Measurements from ENCODE around the gene COL13A1.
A peak's percentile ranks its signal among the peaks of the same experiment; 100 is the strongest.

COL13A1 gene

DNA sequence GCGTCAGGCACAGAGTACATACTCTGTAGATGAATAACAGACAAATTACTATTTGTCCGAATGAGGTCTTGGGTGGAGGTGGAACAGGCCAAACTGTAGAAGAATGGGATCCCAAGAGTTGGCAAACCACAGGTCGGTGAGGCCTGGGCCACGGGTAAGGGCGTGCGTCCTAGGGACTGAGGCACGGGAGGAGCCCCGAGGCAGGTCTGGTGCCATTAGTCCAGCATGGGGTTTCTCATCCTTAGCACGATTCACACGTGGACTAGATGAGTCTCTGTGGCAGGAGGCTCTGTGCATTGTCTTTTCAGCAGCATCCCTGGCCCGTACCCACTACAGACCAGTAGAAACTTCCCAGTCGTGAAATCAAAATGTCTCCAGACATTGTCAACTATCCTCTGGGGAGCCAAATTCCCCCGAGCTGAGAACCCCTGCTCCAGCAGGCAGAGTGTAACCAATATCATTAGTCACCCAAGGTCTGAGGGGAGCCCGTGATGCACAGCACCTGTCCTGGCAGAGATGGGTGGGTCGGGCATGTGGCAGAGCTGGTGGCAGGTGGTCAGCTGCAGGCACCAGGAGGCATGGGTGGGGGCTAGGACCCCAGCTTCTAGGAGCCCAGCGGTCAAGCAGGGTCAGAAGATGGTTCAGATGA is 61.3 kb downstream of the COL13A1 start:
- peak overlapping the region; percentile 85 for H3K27ac ChIP-seq
- DNase-seq (ENCODE audit: low read depth, low spot score): no peak

GRCh38 chr10:69863580-69863979 is 61.9 kb downstream of the COL13A1 start:
- no peak for DNase-seq (ENCODE audit: low read depth, low spot score)
- H3K27ac ChIP-seq: peak overlapping the region; percentile 85

DNA sequence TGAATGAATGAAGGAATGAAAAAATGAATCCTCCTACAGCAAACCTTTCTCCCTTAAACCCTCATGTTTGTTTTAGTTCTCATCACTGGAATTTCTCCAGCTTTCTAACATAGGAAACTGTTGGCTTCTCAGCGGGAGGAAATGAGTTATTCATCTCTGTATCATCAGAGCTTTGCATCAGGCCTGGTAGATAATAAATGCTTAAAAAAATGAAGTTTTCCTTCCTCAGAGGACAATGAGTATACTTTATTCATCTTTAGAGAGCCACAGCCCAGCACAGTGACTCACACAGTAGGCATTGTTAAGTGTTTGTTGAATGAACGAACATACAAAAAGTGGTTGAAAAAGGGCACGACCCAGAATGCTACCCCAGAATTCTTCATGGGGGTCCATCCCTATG is 62.6 kb downstream of the COL13A1 start:
- peak; percentile 75 for DNase-seq (ENCODE audit: low read depth, low spot score)
- peak overlapping the region; percentile 85 for H3K27ac ChIP-seq

- peak overlapping the region; percentile 85 for H3K27ac ChIP-seq
- no peak for DNase-seq (ENCODE audit: low read depth, low spot score)
These were observed 63.7 kb downstream of the COL13A1 start for GRCh38 chr10:69865450-69865849.

DNA sequence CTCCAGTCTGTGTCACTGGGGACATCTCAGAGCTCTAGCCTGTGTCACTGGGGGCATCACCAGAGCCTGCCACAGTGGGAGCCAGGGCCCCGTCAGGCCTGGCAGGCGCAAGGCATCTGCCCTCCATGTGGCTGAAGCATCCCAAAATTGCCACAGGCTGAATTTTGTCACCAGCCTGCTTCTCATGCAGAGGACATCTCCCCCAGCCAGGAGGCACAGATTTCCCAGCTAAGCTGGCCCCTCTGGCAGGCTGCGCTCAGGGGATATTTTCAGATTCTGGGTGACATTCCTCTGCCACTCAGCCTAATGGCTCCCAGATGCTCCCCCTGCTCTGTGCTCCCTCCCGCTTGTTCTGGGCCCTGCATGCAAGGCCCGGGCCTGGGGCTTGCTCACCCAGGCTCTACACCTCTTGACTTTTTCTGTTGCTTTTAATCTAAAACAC is 64.6 kb downstream of the COL13A1 start:
- peak overlapping the region; percentile 24 for H3K27ac ChIP-seq
- no peak for DNase-seq (ENCODE audit: low read depth, low spot score)

DNA sequence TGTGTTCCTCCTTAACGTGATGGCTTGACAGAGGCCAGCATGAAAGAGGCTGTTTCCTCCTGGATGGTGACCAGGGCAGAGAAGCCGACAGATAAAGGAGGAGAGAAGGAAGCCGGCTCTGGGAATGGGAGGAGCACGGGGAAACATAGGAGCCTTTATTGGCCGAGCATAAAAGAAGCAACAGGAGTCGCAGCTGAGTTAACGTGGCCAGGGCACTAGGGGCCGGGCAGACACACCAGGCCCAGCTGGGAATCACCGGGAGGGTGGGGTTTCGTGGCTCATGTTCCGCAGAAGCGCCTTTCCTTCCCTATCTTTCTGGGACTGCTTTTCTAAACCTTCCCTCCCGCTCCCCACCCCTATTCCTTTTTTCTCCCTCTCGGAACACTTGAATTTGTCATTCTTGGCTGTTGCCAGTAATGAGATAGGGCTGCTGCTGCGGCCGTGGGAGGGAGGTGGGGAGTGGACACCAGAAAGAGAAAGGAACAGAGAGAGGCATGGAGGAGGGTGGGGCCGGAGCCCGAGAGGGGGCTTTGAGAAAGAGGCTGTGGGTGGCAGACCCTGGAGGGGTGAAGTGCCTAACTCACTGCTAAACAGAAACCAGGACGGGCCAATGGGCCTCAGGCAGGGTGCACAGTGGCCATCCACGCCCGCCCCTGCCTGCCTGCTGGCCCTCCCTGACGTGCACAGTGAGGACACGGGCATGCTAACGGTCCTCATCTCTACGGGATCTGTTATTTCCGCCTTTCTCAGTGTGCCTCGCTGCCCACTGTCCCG is 65.2 kb downstream of the COL13A1 start:
- no peak for DNase-seq (ENCODE audit: low read depth, low spot score)
- peak overlapping the region; percentile 24 for H3K27ac ChIP-seq

GRCh38 chr10:69867699-69868558 is 66.2 kb downstream of the COL13A1 start:
- H3K27ac ChIP-seq: peak overlapping the region; percentile 49

DNA sequence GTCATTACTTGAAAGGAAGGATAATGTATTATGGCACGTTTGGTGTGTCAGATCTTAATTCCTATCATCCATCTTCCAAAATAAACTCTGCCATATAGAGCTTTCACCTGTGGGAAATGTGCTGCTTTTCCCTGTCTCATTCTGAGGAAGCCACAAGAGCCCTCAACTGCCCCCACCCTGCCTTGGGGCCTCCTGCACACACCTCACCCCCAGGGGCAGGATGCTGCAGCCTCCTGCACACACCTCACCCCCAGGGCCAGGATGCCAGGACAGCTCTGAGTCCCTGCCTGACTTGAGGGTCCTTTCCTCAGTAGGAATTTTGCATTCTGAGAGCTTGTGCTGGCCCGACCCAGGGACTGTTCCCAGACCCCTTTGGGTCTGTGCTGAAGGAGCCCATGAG is 67.1 kb downstream of the COL13A1 start:
- peak overlapping the region; percentile 49 for H3K27ac ChIP-seq
- DNase-seq (ENCODE audit: low read depth, low spot score): no peak

More at GRCh38 chr10:69867699-69868558, 66.2 kb downstream of the COL13A1 start:
- no peak for DNase-seq (ENCODE audit: low read depth, low spot score)

DNA sequence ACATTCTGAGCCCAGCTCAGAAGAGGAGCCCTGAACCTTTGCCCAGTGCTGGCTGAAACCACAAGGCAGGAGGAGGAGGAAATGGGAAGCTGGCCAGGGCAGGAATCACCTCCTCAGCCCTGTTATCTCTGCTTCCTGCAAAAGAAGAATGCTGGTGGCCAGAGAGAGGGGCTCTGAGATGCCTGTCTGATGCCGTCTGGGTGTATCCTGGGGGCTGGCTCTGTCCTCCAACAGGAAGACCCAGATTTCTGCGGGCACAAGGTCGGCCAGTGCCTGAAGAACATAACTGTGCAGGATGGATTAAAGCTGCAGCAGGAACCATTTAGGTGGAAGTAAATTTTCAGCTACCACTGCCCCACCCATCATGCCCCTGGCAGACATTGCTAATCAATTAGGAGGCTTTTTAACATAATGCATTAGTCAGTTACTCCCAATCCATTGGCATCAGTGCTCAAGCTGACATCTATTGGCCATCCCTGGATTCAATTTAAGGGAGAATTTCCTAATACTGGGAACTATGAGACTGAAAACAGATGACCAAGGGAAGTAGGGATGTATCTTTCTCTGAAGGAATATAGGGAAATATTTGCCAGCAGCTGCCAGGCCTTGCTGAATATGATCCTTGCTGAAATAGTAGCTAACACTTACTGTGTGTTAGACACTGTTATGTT is 67.7 kb downstream of the COL13A1 start:
- H3K27ac ChIP-seq: peak overlapping the region; percentile 49
- no peak for DNase-seq (ENCODE audit: low read depth, low spot score)

- DNase-seq (ENCODE audit: low read depth, low spot score): no peak
- H3K27ac ChIP-seq: no peak overlapping the region
These were observed 68.9 kb downstream of the COL13A1 start for GRCh38 chr10:69870591-69870990.

- H3K27ac ChIP-seq: no peak overlapping the region
- no peak for DNase-seq (ENCODE audit: low read depth, low spot score)
These were observed 69.4 kb downstream of the COL13A1 start for GRCh38 chr10:69871074-69871473.

GRCh38 chr10:69872323-69872722 is 70.6 kb downstream of the COL13A1 start:
- DNase-seq (ENCODE audit: low read depth, low spot score): no peak
- H3K27ac ChIP-seq: no peak overlapping the region

- no peak for DNase-seq (ENCODE audit: low read depth, low spot score)
- no peak overlapping the region for H3K27ac ChIP-seq
These were observed 71.5 kb downstream of the COL13A1 start for GRCh38 chr10:69873135-69873639.

GRCh38 chr10:69874449-69874848 is 72.7 kb downstream of the COL13A1 start:
- no peak for DNase-seq (ENCODE audit: low read depth, low spot score)
- H3K27ac ChIP-seq: no peak overlapping the region

- no peak for DNase-seq (ENCODE audit: low read depth, low spot score)
- no peak overlapping the region for H3K27ac ChIP-seq
These were observed 74.2 kb downstream of the COL13A1 start for GRCh38 chr10:69875856-69876255.

DNA sequence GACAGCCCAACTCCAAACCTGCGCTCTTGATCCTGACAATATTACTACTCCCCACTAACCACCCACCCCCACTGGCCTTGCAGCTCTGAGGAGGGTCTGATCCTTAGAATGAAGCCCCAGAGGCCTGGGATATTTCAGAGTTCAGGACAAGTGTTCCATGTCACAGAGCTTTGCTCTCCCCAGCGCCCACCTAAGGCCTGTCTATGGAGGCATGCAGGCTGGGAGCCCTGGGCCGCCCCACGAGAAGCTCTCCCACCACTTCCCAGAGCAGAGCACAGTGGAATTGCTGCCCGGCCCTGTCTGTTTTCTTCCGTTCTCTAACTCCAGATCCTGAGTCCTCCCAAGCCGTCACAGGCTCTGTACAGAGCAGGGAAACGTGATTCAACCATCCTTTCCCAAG is 74.6 kb downstream of the COL13A1 start:
- DNase-seq (ENCODE audit: low read depth, low spot score): no peak
- H3K27ac ChIP-seq: no peak overlapping the region

GRCh38 chr10:69876931-69877330 is 75.2 kb downstream of the COL13A1 start:
- DNase-seq (ENCODE audit: low read depth, low spot score): no peak
- H3K27ac ChIP-seq: no peak overlapping the region

DNA sequence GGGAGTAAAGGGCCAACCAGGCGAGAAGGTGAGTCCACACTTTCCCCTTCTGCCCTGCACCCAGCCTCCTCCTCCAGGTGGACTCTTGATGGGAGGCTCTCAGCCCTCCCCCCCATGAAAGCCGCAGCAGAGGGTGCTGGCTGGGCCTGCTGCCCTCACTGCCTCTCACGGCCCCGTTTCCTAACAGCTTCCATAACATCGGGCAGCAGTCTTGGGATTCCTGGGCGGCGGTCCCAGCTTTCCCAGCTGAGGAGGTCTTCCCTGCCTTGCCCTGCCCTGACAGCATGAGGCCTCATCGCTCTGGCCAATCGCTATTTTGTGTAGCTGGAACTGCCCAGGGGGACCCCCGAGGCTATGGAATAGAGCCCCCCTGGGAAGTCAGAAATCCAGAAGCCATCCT is 76.3 kb downstream of the COL13A1 start:
- DNase-seq (ENCODE audit: low read depth, low spot score): no peak
- no peak overlapping the region for H3K27ac ChIP-seq

GRCh38 chr10:69878951-69879350 is 77.2 kb downstream of the COL13A1 start:
- no peak for DNase-seq (ENCODE audit: low read depth, low spot score)
- H3K27ac ChIP-seq: no peak overlapping the region

GRCh38 chr10:69879634-69880257 is 78.0 kb downstream of the COL13A1 start:
- no peak for DNase-seq (ENCODE audit: low read depth, low spot score)
- no peak overlapping the region for H3K27ac ChIP-seq

Measured in epithelial cell of prostate (primary cell).